H1 (cell line): ENCODE results near the gene STX10. TPM values are rescaled to one million over a fixed set of nuclear protein-coding genes. Genes with fewer than 3 reads are reported as not detected.
A peak's percentile ranks its signal among the peaks of the same experiment; 100 is the strongest.

Source experiments
- ASH2L ChIP-seq: fragments of 200-600, 300-600 bp; sonication (generic); IDR thresholded peaks from one replicate; pipeline ENCODE4 v1.7.1; 2017; ENCODE audit warnings: low read length
- CEBPB ChIP-seq: IDR thresholded peaks from 2 replicates; pipeline ENCODE4 v1.6.1; 2012; ENCODE audit warnings: low read depth, low read length
- EP300 ChIP-seq, 2 experiments: IDR thresholded peaks; 1 replicate in 1 of 2; 2 replicates in 1 of 2; pipeline ENCODE4 v1.6.1; 2011 to 2012; ENCODE audit warnings: low read depth in 2 of 2, low read length in 2 of 2, mild to moderate bottlenecking in 2 of 2, borderline replicate concordance in 1 of 2, inconsistent platforms in 1 of 2, moderate library complexity in 1 of 2
- HDAC2 ChIP-seq, 2 experiments: fragments of 300-600 bp in 1 of 2; sonication (generic) in 1 of 2; IDR thresholded peaks; 2 replicates each; pipeline ENCODE4 v1.6.1; 2011 to 2012; ENCODE audit warnings: low read depth in 2 of 2, low read length in 2 of 2, mild to moderate bottlenecking in 2 of 2, moderate library complexity in 2 of 2, borderline replicate concordance in 1 of 2, inconsistent platforms in 1 of 2
- POLR2A ChIP-seq, 2 experiments: IDR thresholded peaks; 1 replicate in 1 of 2; 2 replicates in 1 of 2; pipeline ENCODE4 v1.6.1; 2011; ENCODE audit warnings: low read depth in 2 of 2, low read length in 2 of 2, mild to moderate bottlenecking in 2 of 2; ENCODE audit errors: control extremely low read depth in 1 of 2
- SIX5 ChIP-seq: IDR thresholded peaks from 2 replicates; pipeline ENCODE4 v1.6.1; 2011; ENCODE audit warnings: mild to moderate bottlenecking, low read depth, low read length
- TAF1 ChIP-seq: IDR thresholded peaks from 2 replicates; pipeline ENCODE4 v1.6.1; 2011; ENCODE audit warnings: mild to moderate bottlenecking, low read depth, low read length
- TCF12 ChIP-seq: IDR thresholded peaks from 2 replicates; pipeline ENCODE4 v1.6.1; 2011; ENCODE audit warnings: low read depth, mild to moderate bottlenecking, low read length
- polyA plus RNA-seq, 7 experiments: library from polyadenylated mRNA; depleted of rRNA in 3 of 7; stranded (reverse) in 5 of 7; unstranded in 2 of 7; fragments of >200 nt in 5 of 7; fragments of 200-250 nt in 2 of 7; gene quantifications; 1 replicate in 5 of 7; 2 replicates in 1 of 7; 4 replicates in 1 of 7; pipeline versions ENCODE4 v1.2.1 to v1.2.3, GENCODE V29; 2011 to 2013; ENCODE audit warnings: missing spikeins in 2 of 7, mixed read lengths in 2 of 7
- total RNA-seq: library from RNA; stranded (reverse); fragmentation: NEBNext Ultra II Directional; extraction: Animal tissue kit (Norgen Biotek cat#: 25700); gene quantifications from 2 replicates; pipeline ENCODE4 v1.2.1, GENCODE V29; 2021
- TF ChIP-seq, protein P1 (sequence below): fragments of 300-600 bp; sonication (generic); IDR thresholded peaks from 2 replicates; pipeline ENCODE4 v1.7.1; 2012; ENCODE audit warnings: low read length, moderate library complexity, mild to moderate bottlenecking, inconsistent platforms; ENCODE audit not compliant: insufficient replicate concordance

Gene STX10
- total and polyA plus RNA-seq, 2 of the 8 experiments (the other 6 are each of a cell fraction or from before 2014, with no cell fraction given), result 53.0 to 80.1 TPM

GRCh38 chr19:13164343-13165161, 14.4 kb upstream of the STX10 start (continued):
- TF ChIP-seq, protein P1, sequence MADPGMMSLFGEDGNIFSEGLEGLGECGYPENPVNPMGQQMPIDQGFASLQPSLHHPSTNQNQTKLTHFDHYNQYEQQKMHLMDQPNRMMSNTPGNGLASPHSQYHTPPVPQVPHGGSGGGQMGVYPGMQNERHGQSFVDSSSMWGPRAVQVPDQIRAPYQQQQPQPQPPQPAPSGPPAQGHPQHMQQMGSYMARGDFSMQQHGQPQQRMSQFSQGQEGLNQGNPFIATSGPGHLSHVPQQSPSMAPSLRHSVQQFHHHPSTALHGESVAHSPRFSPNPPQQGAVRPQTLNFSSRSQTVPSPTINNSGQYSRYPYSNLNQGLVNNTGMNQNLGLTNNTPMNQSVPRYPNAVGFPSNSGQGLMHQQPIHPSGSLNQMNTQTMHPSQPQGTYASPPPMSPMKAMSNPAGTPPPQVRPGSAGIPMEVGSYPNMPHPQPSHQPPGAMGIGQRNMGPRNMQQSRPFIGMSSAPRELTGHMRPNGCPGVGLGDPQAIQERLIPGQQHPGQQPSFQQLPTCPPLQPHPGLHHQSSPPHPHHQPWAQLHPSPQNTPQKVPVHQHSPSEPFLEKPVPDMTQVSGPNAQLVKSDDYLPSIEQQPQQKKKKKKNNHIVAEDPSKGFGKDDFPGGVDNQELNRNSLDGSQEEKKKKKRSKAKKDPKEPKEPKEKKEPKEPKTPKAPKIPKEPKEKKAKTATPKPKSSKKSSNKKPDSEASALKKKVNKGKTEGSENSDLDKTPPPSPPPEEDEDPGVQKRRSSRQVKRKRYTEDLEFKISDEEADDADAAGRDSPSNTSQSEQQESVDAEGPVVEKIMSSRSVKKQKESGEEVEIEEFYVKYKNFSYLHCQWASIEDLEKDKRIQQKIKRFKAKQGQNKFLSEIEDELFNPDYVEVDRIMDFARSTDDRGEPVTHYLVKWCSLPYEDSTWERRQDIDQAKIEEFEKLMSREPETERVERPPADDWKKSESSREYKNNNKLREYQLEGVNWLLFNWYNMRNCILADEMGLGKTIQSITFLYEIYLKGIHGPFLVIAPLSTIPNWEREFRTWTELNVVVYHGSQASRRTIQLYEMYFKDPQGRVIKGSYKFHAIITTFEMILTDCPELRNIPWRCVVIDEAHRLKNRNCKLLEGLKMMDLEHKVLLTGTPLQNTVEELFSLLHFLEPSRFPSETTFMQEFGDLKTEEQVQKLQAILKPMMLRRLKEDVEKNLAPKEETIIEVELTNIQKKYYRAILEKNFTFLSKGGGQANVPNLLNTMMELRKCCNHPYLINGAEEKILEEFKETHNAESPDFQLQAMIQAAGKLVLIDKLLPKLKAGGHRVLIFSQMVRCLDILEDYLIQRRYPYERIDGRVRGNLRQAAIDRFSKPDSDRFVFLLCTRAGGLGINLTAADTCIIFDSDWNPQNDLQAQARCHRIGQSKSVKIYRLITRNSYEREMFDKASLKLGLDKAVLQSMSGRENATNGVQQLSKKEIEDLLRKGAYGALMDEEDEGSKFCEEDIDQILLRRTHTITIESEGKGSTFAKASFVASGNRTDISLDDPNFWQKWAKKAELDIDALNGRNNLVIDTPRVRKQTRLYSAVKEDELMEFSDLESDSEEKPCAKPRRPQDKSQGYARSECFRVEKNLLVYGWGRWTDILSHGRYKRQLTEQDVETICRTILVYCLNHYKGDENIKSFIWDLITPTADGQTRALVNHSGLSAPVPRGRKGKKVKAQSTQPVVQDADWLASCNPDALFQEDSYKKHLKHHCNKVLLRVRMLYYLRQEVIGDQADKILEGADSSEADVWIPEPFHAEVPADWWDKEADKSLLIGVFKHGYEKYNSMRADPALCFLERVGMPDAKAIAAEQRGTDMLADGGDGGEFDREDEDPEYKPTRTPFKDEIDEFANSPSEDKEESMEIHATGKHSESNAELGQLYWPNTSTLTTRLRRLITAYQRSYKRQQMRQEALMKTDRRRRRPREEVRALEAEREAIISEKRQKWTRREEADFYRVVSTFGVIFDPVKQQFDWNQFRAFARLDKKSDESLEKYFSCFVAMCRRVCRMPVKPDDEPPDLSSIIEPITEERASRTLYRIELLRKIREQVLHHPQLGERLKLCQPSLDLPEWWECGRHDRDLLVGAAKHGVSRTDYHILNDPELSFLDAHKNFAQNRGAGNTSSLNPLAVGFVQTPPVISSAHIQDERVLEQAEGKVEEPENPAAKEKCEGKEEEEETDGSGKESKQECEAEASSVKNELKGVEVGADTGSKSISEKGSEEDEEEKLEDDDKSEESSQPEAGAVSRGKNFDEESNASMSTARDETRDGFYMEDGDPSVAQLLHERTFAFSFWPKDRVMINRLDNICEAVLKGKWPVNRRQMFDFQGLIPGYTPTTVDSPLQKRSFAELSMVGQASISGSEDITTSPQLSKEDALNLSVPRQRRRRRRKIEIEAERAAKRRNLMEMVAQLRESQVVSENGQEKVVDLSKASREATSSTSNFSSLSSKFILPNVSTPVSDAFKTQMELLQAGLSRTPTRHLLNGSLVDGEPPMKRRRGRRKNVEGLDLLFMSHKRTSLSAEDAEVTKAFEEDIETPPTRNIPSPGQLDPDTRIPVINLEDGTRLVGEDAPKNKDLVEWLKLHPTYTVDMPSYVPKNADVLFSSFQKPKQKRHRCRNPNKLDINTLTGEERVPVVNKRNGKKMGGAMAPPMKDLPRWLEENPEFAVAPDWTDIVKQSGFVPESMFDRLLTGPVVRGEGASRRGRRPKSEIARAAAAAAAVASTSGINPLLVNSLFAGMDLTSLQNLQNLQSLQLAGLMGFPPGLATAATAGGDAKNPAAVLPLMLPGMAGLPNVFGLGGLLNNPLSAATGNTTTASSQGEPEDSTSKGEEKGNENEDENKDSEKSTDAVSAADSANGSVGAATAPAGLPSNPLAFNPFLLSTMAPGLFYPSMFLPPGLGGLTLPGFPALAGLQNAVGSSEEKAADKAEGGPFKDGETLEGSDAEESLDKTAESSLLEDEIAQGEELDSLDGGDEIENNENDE, result peak; percentile 29
- TF ChIP-seq SIX5 (no peak), ASH2L (peak; percentile 76), POLR2A (IDR thresholded peaks at IDR 0.05; ENCODE audit: control extremely low read depth in 1 of 2, low read depth in 2 of 2, low read length in 2 of 2) (peak; percentile 41 to 65; a peak in 2 of 3 replicates), TCF12 (peak; percentile 95), TAF1 (peak; percentile 63), CEBPB (no peak), HDAC2 (IDR thresholded peaks at IDR 0.05; ENCODE audit: borderline replicate concordance in 1 of 2, low read depth in 2 of 2, low read length in 2 of 2) (peak; percentile 76 to 94; a peak in 3 of 4 replicates), EP300 (IDR thresholded peaks at IDR 0.05; ENCODE audit: borderline replicate concordance in 1 of 2, low read depth in 2 of 2, low read length in 2 of 2) (peak; percentile 20 to 92; a peak in 2 of 3 replicates)
